ENCODE results near the gene SHB.

GRCh38 chr9:37946041-37946440, 123.0 kb downstream of the SHB start:
- no peak for TF ChIP-seq CTCF (IDR thresholded peaks at IDR 0.05)
- no peak for TF ChIP-seq POLR2A (IDR thresholded peaks at IDR 0.05)

All from body of pancreas (tissue), 4 donors.